Activated T-cell treated with anti-CD3 and anti-CD28 coated beads, Interleukin-2, amount 50 U/mL, for 72 hours (primary cell): Measurements from ENCODE around the gene KCTD16. TPM values are rescaled to one million over a fixed set of nuclear protein-coding genes. Genes with fewer than 3 reads are reported as not detected.

Experiments
- ATAC-seq, 2 donors: fragments of 150-1000 bp; cut with Tn5 transposase; replicated peaks in 1 of 2; 2 replicates each; pipeline ENCODE4 v1.10.0; 2021; ENCODE audit warnings: moderate library complexity in 2 of 2, mild to moderate bottlenecking in 1 of 2
- DNase-seq, 2 donors: peaks; one replicate each; pipeline ENCODE4 v3.0.0; 2021 to 2022; ENCODE audit warnings: mixed read lengths in 1 of 2
- H3K27ac Mint-ChIP-seq: one replicate; pipeline ENCODE4 v1.8.0; 2022; ENCODE audit warnings: mild to moderate bottlenecking, moderate library complexity, mixed read lengths
- H3K27me3 Mint-ChIP-seq: one replicate; pipeline ENCODE4 v1.8.0; 2022; ENCODE audit warnings: low read depth, mixed read lengths
- H3K36me3 Mint-ChIP-seq, 2 donors: one replicate each; pipeline ENCODE4 v1.8.0; 2022; ENCODE audit warnings: mixed read lengths in 2 of 2, mild to moderate bottlenecking in 1 of 2; ENCODE audit not compliant: insufficient read depth in 2 of 2
- H3K4me1 Mint-ChIP-seq: one replicate; pipeline ENCODE4 v1.8.0; 2022; ENCODE audit warnings: low read depth, mixed read lengths
- H3K4me3 Mint-ChIP-seq, 2 donors: one replicate each; pipeline ENCODE4 v1.8.0; 2022; ENCODE audit warnings: mild to moderate bottlenecking in 2 of 2, mixed read lengths in 2 of 2, moderate library complexity in 2 of 2
- H3K9me3 Mint-ChIP-seq, 2 donors: one replicate each; pipeline ENCODE4 v1.8.0; 2022; ENCODE audit warnings: mixed read lengths in 2 of 2
- total RNA-seq, 2 donors: library from RNA; stranded (reverse); gene quantifications; one replicate each; pipeline ENCODE4 v1.2.3, GENCODE V29; 2022

Gene KCTD16
- under 1 TPM; 0.07 to 0.25 TPM for total RNA-seq

DNA sequence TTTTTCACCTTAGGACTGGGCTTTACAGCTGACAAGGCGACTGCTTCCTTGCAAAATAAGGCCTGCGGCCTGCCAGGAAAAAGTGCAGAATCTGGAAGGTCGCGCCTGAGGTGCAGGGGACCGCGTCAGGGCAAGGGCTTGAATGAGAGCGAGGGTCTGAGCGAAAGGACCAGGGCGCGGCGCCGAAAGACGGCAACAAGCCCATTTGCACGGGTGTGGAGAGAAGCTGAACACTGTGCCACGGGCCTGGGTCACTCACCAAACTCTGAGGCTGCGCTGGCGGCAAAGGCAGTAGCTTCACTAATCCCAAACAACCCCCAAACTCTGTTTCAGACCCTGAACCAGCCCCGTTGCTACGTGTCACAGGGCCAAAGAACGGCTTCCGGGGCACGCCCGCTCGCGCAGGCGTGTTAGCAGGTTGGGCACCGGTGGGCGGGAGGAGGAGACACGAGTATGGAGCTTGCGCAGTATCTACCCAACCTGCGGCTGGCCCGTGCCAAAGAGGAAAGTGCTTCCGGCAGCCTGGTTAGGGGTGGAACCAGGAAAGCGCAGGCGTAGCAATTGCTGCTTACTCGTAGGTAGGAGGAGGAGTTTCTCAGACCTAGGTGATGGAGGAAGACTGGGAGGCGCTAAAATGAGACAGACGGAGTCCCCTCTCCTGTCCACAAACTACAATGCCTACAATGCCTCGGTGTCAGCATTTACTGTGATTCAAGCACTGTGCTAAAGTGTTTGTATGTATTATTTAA, at the start of gene KCTD16, which contains the start of gene YIPF5:
KCTD16 (plus strand) TSS at position 598 of the 749 bp plus-strand sequence.
YIPF5 (minus strand) TSS at position 384 of the 749 bp plus-strand sequence. CDS start 704 bp downstream, outside the sequence.
- ATAC-seq = peak; percentile 98 to 99
- H3K27me3 Mint-ChIP-seq = no peaks in the 10 kb centered on the region

DNA sequence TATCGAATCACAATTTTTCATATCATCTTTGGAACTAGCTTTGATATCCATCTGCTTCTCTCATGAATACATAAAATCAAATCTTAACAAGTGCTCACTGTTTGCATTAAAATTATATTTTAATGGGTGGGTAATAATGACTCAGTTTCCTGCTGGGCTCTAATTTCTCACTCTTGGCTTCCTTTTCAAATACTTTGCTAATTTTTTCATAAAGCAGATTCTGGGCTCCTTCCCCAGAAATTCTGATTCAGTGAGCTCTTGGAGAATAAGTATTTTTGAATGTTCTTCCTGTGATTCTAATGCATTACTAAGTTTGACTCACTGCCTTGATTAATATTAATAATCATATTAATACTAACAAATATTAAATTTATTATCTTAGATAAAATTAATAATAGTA, 49.1 kb upstream of the KCTD16 start:
- peaks cover 4 to 8% of the 10 kb centered on the region in 2 donors for H3K9me3 Mint-ChIP-seq
- H3K27me3 Mint-ChIP-seq = no peaks in the 10 kb centered on the region
- H3K27ac Mint-ChIP-seq = no peak overlapping the region

More for the DNA sequence above, at the start of gene KCTD16, which contains the start of gene YIPF5:
- peak within 1 kb of the TSS; percentile 100 for H3K27ac Mint-ChIP-seq
- H3K4me1 Mint-ChIP-seq = peaks cover 41% of the 10 kb centered on the region
- peaks cover 5 to 9% of the 10 kb centered on the region in 2 donors for H3K36me3 Mint-ChIP-seq
- H3K4me3 Mint-ChIP-seq = peak within 1 kb of the TSS; percentile 98 to 100
- peak; percentile 97 for DNase-seq
- peaks cover 0 to 3% of the 10 kb centered on the region in 2 donors for H3K9me3 Mint-ChIP-seq

DNA sequence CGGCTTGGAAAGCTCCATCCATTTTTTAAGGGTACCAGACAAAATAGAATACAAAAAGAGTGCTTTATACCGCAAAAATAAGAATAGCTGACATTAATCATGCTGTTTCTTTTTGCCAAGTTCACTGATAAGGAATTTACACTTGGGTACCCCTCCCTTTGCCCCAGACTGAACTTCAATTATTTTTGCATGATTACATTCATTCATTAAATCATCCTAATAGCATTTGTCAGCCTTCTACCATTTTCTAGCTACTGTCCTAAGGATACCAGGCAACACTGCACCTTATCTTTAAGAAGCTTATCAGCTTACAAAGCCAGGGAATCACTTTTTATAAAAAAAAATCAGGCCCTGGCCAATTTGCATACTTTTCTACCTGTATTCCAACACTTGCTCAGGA, 48.6 kb upstream of the KCTD16 start:
- peaks cover 4 to 8% of the 10 kb centered on the region in 2 donors for H3K9me3 Mint-ChIP-seq

More for the DNA sequence above, 49.1 kb upstream of the KCTD16 start:
- no peak for DNase-seq
- Mint-ChIP-seq H3K36me3 (no peaks in the 10 kb centered on the region), H3K4me1 (no peaks in the 10 kb centered on the region), H3K4me3 (no peak overlapping the region)
- ATAC-seq = no peak

DNA sequence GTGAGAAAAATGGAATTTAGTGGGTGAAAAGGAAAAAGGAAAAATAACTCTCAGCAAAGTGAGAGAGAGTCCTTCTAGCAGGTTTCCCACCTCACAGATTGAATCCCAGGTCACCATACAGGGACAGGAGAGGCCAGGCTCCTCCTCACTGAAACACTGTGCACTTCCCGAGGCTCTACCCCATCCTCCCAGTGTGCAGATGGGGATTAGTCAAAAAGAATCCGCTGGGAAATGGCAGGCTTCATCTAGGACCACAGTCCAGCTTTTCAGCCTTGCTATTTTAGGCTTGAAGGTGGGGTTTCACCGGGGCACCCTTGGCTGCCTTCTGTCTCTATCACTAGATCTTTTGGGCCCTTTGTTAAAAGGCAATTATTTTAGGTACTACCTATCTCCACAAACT, 48.0 kb upstream of the KCTD16 start:
- peaks cover 4 to 8% of the 10 kb centered on the region in 2 donors for H3K9me3 Mint-ChIP-seq
- no peak overlapping the region for H3K27ac Mint-ChIP-seq
- DNase-seq (no peak), ATAC-seq (no peak)
- no peaks in the 10 kb centered on the region for H3K36me3 Mint-ChIP-seq
- no peak overlapping the region for H3K4me3 Mint-ChIP-seq
- H3K4me1 Mint-ChIP-seq = no peaks in the 10 kb centered on the region
- H3K27me3 Mint-ChIP-seq = no peaks in the 10 kb centered on the region

More for the DNA sequence above, 48.6 kb upstream of the KCTD16 start:
- H3K4me3 Mint-ChIP-seq = no peak overlapping the region
- no peak for DNase-seq
- H3K27me3 Mint-ChIP-seq = no peaks in the 10 kb centered on the region
- no peaks in the 10 kb centered on the region for H3K4me1 Mint-ChIP-seq
- no peaks in the 10 kb centered on the region for H3K36me3 Mint-ChIP-seq
- H3K27ac Mint-ChIP-seq = no peak overlapping the region
- ATAC-seq = no peak

DNA sequence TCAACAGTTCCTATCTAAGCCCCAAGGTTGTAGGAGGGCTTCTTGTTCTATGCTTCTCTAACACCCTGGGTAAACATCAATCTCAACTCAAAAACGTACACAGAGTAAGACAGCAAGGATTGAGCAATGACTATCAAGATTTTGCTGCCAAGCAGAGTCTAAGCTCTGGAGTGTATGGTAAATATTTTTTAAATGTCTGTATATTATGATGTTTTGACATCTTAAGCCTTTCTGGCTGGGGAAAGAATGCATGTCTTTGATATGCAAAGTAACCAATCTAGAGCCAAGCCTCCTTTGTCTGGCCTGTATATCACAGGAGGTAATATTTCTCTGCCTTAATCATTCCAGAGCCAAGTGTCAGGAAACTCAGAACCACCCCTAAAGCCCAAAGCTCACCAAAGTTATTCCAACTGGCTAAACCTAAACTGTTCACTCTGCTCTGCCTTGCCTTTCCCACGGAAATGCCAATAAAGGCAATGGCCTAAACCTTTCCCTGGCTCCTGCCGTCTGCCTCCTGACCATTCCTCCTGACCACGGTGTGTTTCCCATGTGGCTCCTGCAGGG, 45.4 kb upstream of the KCTD16 start:
- no peaks in the 10 kb centered on the region for H3K27me3 Mint-ChIP-seq
- H3K27ac Mint-ChIP-seq = no peak overlapping the region
- no peaks in the 10 kb centered on the region for H3K36me3 Mint-ChIP-seq
- DNase-seq = no peak
- ATAC-seq = no peak
- no peak overlapping the region for H3K4me3 Mint-ChIP-seq
- H3K4me1 Mint-ChIP-seq = no peaks in the 10 kb centered on the region
- H3K9me3 Mint-ChIP-seq = peaks cover under 1 to 5% of the 10 kb centered on the region in 2 donors

DNA sequence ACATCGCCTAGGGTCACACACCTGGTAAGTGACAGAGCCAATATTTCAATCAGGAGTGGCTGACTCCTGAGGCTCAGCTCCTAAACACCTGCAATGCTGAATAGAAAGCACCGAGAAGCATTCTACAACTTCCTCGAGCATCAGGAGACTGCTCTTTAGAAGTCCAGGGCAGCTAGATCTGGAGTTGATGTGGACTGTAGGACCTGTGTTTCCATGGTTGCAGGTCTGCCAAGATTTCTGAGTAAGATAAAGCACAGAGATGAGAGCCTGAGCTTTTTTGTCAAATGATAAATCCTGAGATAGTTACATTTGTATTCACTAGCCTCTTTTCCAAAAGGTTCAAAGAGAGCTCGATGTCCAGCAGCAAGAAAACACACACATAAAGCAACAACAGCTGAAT, 44.0 kb upstream of the KCTD16 start:
- Mint-ChIP-seq H3K9me3 (no peaks in the 10 kb centered on the region), H3K4me3 (no peak overlapping the region), H3K4me1 (no peaks in the 10 kb centered on the region), H3K27ac (no peak overlapping the region), H3K27me3 (no peaks in the 10 kb centered on the region), H3K36me3 (no peaks in the 10 kb centered on the region)
- DNase-seq (no peak), ATAC-seq (no peak)

DNA sequence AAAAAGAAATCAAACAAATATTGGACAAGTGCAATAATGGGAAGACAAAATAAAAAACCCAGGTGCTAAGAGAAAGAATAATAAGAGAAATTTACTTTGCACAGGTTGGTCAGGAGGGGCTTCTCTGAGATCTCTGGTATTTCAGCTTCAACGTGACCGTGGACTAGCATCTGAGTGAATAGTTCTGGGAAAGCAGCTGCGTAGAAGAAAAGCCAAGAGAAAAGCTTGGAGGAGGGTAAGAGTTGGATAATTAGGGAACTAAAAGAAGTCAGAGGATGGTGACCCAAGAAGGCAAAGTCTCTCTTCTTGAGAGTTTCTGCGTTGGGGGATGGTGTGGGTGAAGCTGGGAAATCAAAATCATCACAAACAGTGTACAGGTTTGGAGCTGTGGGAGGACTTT, 41.8 kb upstream of the KCTD16 start:
- no peak overlapping the region for H3K4me3 Mint-ChIP-seq
- no peaks in the 10 kb centered on the region for H3K27me3 Mint-ChIP-seq
- H3K36me3 Mint-ChIP-seq = no peaks in the 10 kb centered on the region
- no peak for ATAC-seq
- H3K27ac Mint-ChIP-seq = no peak overlapping the region
- DNase-seq = no peak
- H3K9me3 Mint-ChIP-seq = no peaks in the 10 kb centered on the region
- H3K4me1 Mint-ChIP-seq = no peaks in the 10 kb centered on the region

DNA sequence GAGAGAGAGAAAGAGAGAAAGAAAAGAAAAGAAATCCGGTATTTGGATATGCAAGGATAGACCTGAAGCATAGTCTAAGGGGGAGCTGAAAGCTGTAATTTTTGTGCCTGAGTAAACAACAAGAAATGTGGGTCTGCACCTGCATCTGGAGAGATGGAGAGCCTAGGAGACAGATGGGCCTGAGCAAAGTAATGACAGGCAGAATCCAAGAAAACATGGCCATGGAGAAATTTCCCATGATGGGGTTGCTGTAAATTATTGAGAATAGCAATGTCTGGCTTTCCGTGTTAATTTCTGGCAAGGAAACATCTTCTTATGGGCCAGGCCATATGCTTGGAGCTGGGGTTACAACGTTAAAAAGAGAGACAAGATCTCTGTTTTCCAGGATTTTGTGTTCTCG, 40.4 kb upstream of the KCTD16 start:
- H3K4me3 Mint-ChIP-seq = no peak overlapping the region
- no peaks in the 10 kb centered on the region for H3K4me1 Mint-ChIP-seq

DNA sequence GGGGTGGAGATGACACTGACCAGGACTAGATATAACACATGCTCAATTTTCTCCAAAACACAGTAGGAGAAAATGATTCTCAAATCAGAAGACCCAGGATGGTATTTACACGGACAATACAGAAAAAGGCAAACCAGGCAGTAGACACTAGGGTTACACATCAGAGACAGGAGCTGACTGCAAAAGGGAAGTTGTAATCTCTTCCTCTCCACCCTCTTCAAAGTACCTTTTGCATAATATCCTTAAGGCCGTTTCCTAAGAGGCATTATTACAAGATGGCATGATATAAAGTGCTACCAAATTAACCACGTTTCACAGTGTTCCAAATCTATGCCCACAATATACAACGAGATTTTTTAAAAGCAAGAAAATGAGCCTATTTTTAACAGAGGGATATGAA, 39.4 kb upstream of the KCTD16 start:
- no peak for DNase-seq
- Mint-ChIP-seq H3K27ac (no peak overlapping the region), H3K4me1 (no peaks in the 10 kb centered on the region), H3K36me3 (no peaks in the 10 kb centered on the region), H3K9me3 (no peaks in the 10 kb centered on the region), H3K4me3 (no peak overlapping the region), H3K27me3 (no peaks in the 10 kb centered on the region)
- ATAC-seq = no peak

More for the DNA sequence above, 40.4 kb upstream of the KCTD16 start:
- ATAC-seq (no peak), DNase-seq (no peak)
- Mint-ChIP-seq H3K9me3 (no peaks in the 10 kb centered on the region), H3K27me3 (no peaks in the 10 kb centered on the region), H3K36me3 (no peaks in the 10 kb centered on the region), H3K27ac (no peak overlapping the region)

DNA sequence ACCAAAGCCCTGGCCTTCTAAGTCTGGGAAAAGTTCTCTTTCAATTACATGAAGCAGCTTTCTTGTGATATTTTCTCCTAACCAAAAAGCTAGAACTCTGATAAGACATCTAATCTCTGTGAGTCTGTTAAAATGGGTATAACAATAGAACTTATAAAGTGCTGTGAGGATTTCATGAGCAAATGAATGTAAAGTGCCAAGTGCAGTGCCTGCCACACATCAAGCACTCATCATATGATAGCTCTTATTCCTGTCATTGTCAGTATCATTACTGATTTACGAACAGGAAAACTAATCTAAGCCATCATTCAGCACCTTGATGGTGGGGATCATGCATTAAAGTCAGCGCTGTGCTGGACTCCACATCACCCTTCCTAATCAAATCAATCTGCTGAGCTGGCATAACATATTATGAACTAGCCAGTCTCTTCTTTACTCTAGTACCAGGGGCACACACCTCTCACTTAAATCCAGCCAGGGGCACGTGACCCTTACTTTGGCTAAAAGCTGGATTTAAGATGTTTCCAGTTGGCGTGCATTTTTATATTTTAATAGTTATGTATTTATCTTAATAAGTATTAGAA, 37.5 kb upstream of the KCTD16 start:
- ATAC-seq = no peak
- no peaks in the 10 kb centered on the region for H3K9me3 Mint-ChIP-seq

DNA sequence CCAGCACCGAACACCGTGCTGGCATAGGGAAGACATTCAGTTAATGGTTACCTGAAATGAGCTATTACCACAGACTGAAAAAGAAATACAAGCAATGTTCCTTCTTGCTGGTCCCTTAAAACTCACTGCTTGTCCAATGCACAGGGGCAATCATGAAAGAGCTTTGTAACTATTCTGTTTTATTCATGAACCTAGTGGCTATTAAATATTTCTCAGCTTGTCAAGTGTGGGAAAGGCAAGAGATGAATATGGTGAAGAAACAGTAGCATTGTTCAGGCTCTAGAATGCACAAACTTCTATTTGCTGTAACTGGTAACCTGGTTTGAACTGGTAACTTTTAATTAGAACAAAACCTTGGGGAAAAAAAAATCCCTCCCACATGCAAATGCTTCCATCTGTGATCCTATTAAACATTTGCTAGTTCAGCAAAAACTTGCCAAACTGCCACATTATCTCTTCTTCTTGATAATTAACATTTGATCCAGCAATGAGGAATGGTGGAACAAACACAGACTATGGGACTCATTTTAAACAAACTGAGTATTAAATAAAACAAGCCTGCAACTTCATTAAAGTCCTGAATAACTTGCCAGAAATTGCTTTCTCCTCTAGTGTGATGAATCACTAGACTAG, 36.4 kb upstream of the KCTD16 start:
- no peaks in the 10 kb centered on the region for H3K9me3 Mint-ChIP-seq
- H3K27me3 Mint-ChIP-seq = peaks cover 7% of the 10 kb centered on the region
- no peaks in the 10 kb centered on the region for H3K36me3 Mint-ChIP-seq
- no peak for ATAC-seq
- H3K4me3 Mint-ChIP-seq = no peak overlapping the region
- no peak for DNase-seq
- no peak overlapping the region for H3K27ac Mint-ChIP-seq
- H3K4me1 Mint-ChIP-seq = no peaks in the 10 kb centered on the region

More for the DNA sequence above, 37.5 kb upstream of the KCTD16 start:
- no peak overlapping the region for H3K27ac Mint-ChIP-seq
- H3K4me1 Mint-ChIP-seq = no peaks in the 10 kb centered on the region
- peaks cover 7% of the 10 kb centered on the region for H3K27me3 Mint-ChIP-seq
- no peak overlapping the region for H3K4me3 Mint-ChIP-seq
- H3K36me3 Mint-ChIP-seq = no peaks in the 10 kb centered on the region
- DNase-seq = no peak

DNA sequence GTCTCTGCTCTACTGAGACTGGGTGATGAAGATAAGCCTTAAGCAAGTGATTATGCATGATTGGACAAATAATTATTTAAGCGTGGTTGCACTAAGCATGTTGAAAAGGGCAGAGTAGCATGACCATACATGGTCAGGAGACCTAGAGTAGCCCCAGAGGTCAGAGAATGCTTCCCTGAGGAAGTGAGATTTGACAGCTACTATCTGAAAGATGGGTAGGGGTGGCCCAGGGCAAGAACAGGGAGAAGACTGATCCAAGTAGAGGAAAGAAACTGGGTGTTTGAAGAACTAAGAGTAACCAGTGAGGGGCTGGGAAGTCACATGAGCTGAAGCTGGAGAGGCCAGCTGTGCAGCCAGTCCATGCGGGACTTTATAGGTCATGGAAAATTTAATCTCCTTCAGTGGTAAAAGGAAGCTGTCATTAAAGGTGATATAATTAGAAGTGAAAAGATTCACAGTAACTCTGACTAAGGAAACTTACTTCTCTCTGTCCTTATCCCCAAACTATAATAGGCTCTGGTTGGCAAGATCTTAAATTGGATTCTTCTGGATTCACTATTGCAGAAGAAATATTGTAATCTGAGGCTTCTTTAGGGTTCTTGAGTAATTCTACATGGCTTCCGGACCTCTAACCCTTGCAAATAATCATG, 35.4 kb upstream of the KCTD16 start:
- no peak for ATAC-seq
- Mint-ChIP-seq H3K4me3 (no peak overlapping the region), H3K36me3 (no peaks in the 10 kb centered on the region), H3K27ac (no peak overlapping the region), H3K9me3 (no peaks in the 10 kb centered on the region), H3K4me1 (no peaks in the 10 kb centered on the region), H3K27me3 (peaks cover 7% of the 10 kb centered on the region)
- no peak for DNase-seq

DNA sequence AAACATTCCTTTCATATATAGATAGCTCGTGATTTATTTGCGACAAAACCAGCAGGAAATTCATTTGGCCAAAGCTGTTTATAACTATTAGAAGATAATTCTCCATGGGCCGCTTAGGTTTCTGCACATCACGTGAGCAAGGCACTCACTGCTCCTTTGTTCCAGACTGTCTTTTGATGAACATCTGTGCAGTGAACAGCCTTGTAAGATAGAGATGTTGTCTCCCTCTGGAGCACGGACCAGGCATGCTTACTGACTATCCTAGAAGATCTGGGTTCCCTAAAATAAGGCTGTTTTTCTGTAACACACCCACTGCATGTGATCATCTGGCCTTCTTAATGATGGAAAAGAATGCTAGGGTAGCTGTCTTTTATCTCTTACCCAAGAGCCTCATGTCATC, 31.1 kb upstream of the KCTD16 start:
- DNase-seq (no peak), ATAC-seq (no peak)
- Mint-ChIP-seq H3K27ac (no peak overlapping the region), H3K9me3 (no peaks in the 10 kb centered on the region), H3K27me3 (peaks cover 14% of the 10 kb centered on the region), H3K36me3 (no peaks in the 10 kb centered on the region), H3K4me3 (no peak overlapping the region), H3K4me1 (peaks cover 8% of the 10 kb centered on the region)
